ENCODE data around the gene CACNA1F.

DNA sequence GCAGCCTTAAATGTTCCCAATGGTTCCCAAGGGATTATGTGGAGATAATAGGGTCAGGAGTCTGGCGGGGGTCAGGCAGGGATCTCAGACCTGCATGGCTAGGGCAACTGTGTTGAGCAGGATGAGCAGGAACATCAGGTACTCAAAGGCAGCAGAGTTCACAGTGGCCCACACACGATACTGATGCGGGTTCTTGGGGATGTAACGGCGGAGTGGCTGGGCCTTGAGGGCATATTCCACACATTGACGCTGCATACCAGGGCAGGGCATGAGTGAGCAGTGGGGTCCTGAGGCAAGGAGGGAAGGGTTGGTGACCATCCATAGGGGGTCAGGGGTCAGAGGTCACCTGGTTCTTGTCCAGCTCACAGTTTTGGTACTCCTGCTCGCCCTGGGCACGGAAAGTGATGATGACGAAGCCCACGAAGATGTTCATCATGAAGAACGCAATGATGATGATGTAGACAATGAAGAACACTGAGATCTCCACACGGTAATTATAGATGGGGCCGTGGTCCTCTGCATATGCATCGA, 18.1 kb downstream of the CACNA1F start:
- TF ChIP-seq ZNF140 (CRISPR knock-in tag; IDR thresholded peaks at IDR 0.05) (no peak), CREB1 (IDR thresholded peaks at IDR 0.05) (no peak), CREB1 (CRISPR knock-in tag; IDR thresholded peaks at IDR 0.05) (no peak), NFE2 (IDR thresholded peaks at IDR 0.05; ENCODE audit: low read depth) (no peak), CHD1 (IDR thresholded peaks at IDR 0.05; ENCODE audit: low read length) (no peak), HNRNPK (IDR thresholded peaks at IDR 0.05; ENCODE audit: low read depth, low read length, poor library complexity, severe bottlenecking) (no peak), SETDB1 (IDR thresholded peaks at IDR 0.05; ENCODE audit: low read length) (no peak), SIRT6 (IDR thresholded peaks at IDR 0.05; ENCODE audit: low read depth, low read length) (no peak)
- TF ChIP-seq, protein P1, sequence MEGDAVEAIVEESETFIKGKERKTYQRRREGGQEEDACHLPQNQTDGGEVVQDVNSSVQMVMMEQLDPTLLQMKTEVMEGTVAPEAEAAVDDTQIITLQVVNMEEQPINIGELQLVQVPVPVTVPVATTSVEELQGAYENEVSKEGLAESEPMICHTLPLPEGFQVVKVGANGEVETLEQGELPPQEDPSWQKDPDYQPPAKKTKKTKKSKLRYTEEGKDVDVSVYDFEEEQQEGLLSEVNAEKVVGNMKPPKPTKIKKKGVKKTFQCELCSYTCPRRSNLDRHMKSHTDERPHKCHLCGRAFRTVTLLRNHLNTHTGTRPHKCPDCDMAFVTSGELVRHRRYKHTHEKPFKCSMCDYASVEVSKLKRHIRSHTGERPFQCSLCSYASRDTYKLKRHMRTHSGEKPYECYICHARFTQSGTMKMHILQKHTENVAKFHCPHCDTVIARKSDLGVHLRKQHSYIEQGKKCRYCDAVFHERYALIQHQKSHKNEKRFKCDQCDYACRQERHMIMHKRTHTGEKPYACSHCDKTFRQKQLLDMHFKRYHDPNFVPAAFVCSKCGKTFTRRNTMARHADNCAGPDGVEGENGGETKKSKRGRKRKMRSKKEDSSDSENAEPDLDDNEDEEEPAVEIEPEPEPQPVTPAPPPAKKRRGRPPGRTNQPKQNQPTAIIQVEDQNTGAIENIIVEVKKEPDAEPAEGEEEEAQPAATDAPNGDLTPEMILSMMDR (IDR thresholded peaks at IDR 0.05 in 2 of 3, conservative IDR thresholded peaks at IDR 0.05 in 1 of 3; ENCODE audit: insufficient read depth in 2 of 3, low read depth in 1 of 3, low read length in 3 of 3) = no peak
- TF ChIP-seq, protein P2, sequence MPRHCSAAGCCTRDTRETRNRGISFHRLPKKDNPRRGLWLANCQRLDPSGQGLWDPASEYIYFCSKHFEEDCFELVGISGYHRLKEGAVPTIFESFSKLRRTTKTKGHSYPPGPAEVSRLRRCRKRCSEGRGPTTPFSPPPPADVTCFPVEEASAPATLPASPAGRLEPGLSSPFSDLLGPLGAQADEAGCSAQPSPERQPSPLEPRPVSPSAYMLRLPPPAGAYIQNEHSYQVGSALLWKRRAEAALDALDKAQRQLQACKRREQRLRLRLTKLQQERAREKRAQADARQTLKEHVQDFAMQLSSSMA (CRISPR knock-in tag; IDR thresholded peaks at IDR 0.05) = no peak
